ENCODE measurements around the gene PAX5.

Gene PAX5

GRCh38 chr9:36935768-36936497 is 98.1 kb downstream of the PAX5 start:
- no peak for TF ChIP-seq TAF1 (IDR thresholded peaks at IDR 0.05; ENCODE audit: borderline replicate concordance, insufficient read depth, low read length)
- no peak for TF ChIP-seq REST (IDR thresholded peaks at IDR 0.05; ENCODE audit: insufficient read depth in 1 of 2, low read depth in 2 of 2, low read length in 2 of 2)
- no peak for TF ChIP-seq POLR2AphosphoS5 (IDR thresholded peaks at IDR 0.05; ENCODE audit: low read depth, low read length)
- no peak for TF ChIP-seq FOXP2 (optimal IDR thresholded peaks at IDR 0.05; ENCODE audit: borderline replicate concordance, extremely low read depth, extremely low read length, insufficient read depth)
- TF ChIP-seq SIN3A (IDR thresholded peaks at IDR 0.05; ENCODE audit: borderline replicate concordance, insufficient read depth, low read length), result no peak

GRCh38 chr9:36935332-36935731 is 98.7 kb downstream of the PAX5 start:
- TF ChIP-seq SIN3A (IDR thresholded peaks at IDR 0.05; ENCODE audit: borderline replicate concordance, insufficient read depth, low read length), result no peak
- no peak for TF ChIP-seq POLR2AphosphoS5 (IDR thresholded peaks at IDR 0.05; ENCODE audit: low read depth, low read length)
- TF ChIP-seq REST (IDR thresholded peaks at IDR 0.05; ENCODE audit: insufficient read depth in 1 of 2, low read depth in 2 of 2, low read length in 2 of 2), result no peak
- TF ChIP-seq TAF1 (IDR thresholded peaks at IDR 0.05; ENCODE audit: borderline replicate concordance, insufficient read depth, low read length), result no peak

- TF ChIP-seq SIN3A (IDR thresholded peaks at IDR 0.05; ENCODE audit: borderline replicate concordance, insufficient read depth, low read length), result no peak
- no peak for TF ChIP-seq REST (IDR thresholded peaks at IDR 0.05; ENCODE audit: insufficient read depth in 1 of 2, low read depth in 2 of 2, low read length in 2 of 2)
- no peak for TF ChIP-seq POLR2AphosphoS5 (IDR thresholded peaks at IDR 0.05; ENCODE audit: low read depth, low read length)
Measured at GRCh38 chr9:36934478-36935065, 99.5 kb downstream of the PAX5 start.

GRCh38 chr9:36933676-36934215 is 100.3 kb downstream of the PAX5 start:
- TF ChIP-seq TAF1 (IDR thresholded peaks at IDR 0.05; ENCODE audit: borderline replicate concordance, insufficient read depth, low read length) (no peak), SIN3A (IDR thresholded peaks at IDR 0.05; ENCODE audit: borderline replicate concordance, insufficient read depth, low read length) (no peak), REST (IDR thresholded peaks at IDR 0.05; ENCODE audit: insufficient read depth in 1 of 2, low read depth in 2 of 2, low read length in 2 of 2) (no peak), POLR2AphosphoS5 (IDR thresholded peaks at IDR 0.05; ENCODE audit: low read depth, low read length) (no peak), FOXP2 (optimal IDR thresholded peaks at IDR 0.05; ENCODE audit: borderline replicate concordance, extremely low read depth, extremely low read length, insufficient read depth) (no peak)

Data from PFSK-1 (cell line).